Left lung (tissue), 10 donors: Measurements from ENCODE around the gene PRRG2. TPM values are rescaled to one million over a fixed set of nuclear protein-coding genes. Genes with fewer than 3 reads are reported as not detected.

Source experiments
- ATAC-seq: fragments of 200-7000 bp; cut with Tn5 transposase; one replicate; pipeline ENCODE4 v1.9.1; 2020; ENCODE audit warnings: moderate library complexity
- DNase-seq, 4 donors: peaks; one replicate each; pipeline ENCODE4 v3.0.0-alpha.2; 2013 to 2020
- H3K27ac ChIP-seq, 2 donors: fragments of 200-600 bp; sonication (generic) in 1 of 2; one replicate each; pipeline versions ENCODE4 v1.5.0 to v1.8.0; 2020 to 2021
- H3K27me3 ChIP-seq, 2 donors: fragments of 200-600 bp; sonication (generic) in 1 of 2; one replicate each; pipeline versions ENCODE4 v1.5.0 to v1.8.0; 2020 to 2021
- H3K36me3 ChIP-seq, 2 donors: fragments of 200-600 bp; sonication (generic) in 1 of 2; one replicate each; pipeline versions ENCODE4 v1.5.0 to v1.8.0; 2020 to 2021
- H3K4me1 ChIP-seq, 2 donors: fragments of 200-600 bp; one replicate each; pipeline ENCODE4 v1.8.0; 2021
- H3K4me3 ChIP-seq, 2 donors: fragments of 200-600 bp; sonication (generic) in 1 of 2; one replicate each; pipeline versions ENCODE4 v1.5.0 to v1.8.0; 2020 to 2021; ENCODE audit warnings: mild to moderate bottlenecking in 1 of 2
- H3K9me3 ChIP-seq, 2 donors: fragments of 200-600 bp; sonication (generic) in 1 of 2; one replicate each; pipeline versions ENCODE4 v1.5.0 to v1.8.0; 2020 to 2021
- intact Hi-C, 2 donors: fragments of 100-400 bp; cut with DNase I; formaldehyde crosslinking; loops; one replicate each; pipeline versions ENCODE4 v1.11.2 to v1.14.2; 2022
- polyA plus RNA-seq, 6 donors: library from polyadenylated mRNA; unstranded; fragments of 120-200 nt; gene quantifications; one replicate each; pipeline ENCODE4 v1.2.1, GENCODE V29; 2013; ENCODE audit not compliant: insufficient read length in 6 of 6
- total RNA-seq, 2 donors: library from RNA; stranded (reverse); fragmentation: NEBNext Ultra II Directional; extraction: Animal tissue kit (Norgen Biotek cat#: 25700); gene quantifications; one replicate each; pipeline ENCODE4 v1.2.1, GENCODE V29; 2021
- TF ChIP-seq, protein P1 (sequence below), 2 donors: fragments of 200-600 bp; sonication (generic) in 1 of 2; IDR thresholded peaks; one replicate each; pipeline versions ENCODE4 v1.5.0 to v1.8.0; 2021; ENCODE audit warnings: antibody characterized with exemption in 2 of 2
- donor health status: DM: no; HTN: yes; CAD: no.
- donor health status: DM: no; HTN: no; CAD: no.

The PRRG2 gene
- total and polyA plus RNA-seq, 8 donors = 3.8 to 13.6 (median 5.8) TPM

DNA sequence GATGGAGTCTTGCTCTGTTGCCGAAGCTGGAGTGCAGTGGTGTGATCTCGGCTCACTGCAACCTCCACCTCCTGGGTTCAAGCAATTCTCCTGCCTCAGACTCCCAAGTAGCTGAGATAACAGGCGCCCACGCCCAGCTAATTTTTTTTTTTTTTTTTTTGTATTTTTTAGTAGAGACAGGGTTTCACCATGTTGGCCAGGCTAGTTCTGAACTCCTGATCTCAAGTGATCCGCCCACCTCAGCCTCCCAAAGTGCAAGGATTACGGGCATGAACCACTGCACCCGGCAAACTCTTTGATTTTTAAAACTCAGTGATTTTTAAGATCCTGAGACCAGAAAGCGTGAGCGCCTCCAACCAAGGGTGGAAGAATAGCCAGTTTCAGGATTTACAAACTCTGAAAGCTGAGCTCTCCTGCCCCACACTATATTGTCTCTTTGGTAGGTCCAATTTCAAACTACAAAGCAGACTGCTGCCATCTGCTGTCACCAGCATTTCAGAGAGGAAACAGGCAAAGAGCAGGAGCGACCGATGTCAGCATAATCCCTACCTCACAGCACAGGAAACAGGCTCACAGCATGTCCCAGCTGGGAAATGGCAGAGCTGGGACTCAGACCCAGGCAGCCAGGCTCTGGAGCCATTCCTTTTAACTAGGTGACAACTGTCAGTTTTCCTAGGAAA, 10.0 kb upstream of the PRRG2 start:
- H3K4me3 ChIP-seq = no peak overlapping the region
- peaks cover 0 to 23% of the 10 kb centered on the region in 2 donors for H3K36me3 ChIP-seq
- H3K9me3 ChIP-seq = no peaks in the 10 kb centered on the region
- H3K27ac ChIP-seq = no peak overlapping the region
- no peaks in the 10 kb centered on the region for H3K27me3 ChIP-seq
- TF ChIP-seq, protein P1, sequence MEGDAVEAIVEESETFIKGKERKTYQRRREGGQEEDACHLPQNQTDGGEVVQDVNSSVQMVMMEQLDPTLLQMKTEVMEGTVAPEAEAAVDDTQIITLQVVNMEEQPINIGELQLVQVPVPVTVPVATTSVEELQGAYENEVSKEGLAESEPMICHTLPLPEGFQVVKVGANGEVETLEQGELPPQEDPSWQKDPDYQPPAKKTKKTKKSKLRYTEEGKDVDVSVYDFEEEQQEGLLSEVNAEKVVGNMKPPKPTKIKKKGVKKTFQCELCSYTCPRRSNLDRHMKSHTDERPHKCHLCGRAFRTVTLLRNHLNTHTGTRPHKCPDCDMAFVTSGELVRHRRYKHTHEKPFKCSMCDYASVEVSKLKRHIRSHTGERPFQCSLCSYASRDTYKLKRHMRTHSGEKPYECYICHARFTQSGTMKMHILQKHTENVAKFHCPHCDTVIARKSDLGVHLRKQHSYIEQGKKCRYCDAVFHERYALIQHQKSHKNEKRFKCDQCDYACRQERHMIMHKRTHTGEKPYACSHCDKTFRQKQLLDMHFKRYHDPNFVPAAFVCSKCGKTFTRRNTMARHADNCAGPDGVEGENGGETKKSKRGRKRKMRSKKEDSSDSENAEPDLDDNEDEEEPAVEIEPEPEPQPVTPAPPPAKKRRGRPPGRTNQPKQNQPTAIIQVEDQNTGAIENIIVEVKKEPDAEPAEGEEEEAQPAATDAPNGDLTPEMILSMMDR (IDR thresholded peaks at IDR 0.05) = no peak
- DNase-seq = peak in 1 of 4 donors; percentile 41
- ATAC-seq = peak; percentile 35
- intact Hi-C loops = no loop called here
- peaks cover 0 to 35% of the 10 kb centered on the region in 2 donors for H3K4me1 ChIP-seq

DNA sequence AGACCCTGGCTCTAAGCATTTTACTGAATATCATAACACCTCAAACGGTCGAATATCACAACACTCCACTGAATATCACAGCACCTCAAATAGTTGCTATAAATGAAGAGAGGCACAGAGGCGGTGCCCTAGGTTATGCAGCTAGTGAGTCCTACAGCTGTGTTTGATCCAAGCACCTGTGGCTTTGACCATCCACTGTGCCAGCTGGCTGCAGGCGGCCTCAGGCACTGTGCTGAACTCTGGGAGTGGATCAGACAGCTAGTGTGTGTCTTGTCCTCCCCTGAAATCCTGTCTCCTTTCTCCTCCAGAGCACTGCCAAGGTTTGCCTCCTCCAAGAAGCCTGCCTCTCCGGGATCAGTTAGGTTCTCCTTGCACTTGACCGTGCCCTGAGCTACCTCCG, 8.1 kb upstream of the PRRG2 start:
- H3K4me1 ChIP-seq = peaks cover 0 to 38% of the 10 kb centered on the region in 2 donors
- H3K4me3 ChIP-seq = no peak overlapping the region
- peaks cover 0 to 27% of the 10 kb centered on the region in 2 donors for H3K36me3 ChIP-seq
- no peaks in the 10 kb centered on the region for H3K9me3 ChIP-seq
- TF ChIP-seq, protein P1 (IDR thresholded peaks at IDR 0.05) = no peak
- intact Hi-C loops = no loop called here
- ATAC-seq (no peak), DNase-seq (no peak)
- H3K27ac ChIP-seq = no peak overlapping the region
- H3K27me3 ChIP-seq = no peaks in the 10 kb centered on the region

DNA sequence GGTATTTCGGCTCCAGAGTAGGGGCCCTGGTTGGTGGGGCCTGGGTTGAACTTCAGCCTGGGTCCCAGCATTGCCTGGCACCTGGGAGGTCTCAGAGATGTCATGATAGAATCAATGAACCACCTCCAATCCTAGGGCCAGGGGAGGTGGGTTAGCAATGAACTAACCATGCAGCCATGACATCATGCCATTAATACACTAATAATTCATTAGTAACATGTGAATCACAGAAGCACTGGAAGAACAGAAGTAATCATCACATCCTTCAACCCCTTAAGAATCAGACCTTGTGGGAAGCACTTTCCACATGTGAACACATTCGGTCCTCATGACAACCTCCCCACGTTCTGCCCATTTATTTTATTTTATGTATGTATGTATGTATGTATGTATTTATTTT, 7.7 kb upstream of the PRRG2 start:
- intact Hi-C loops = no loop called here
- DNase-seq (no peak), ATAC-seq (no peak)
- peaks cover 0 to 38% of the 10 kb centered on the region in 2 donors for H3K4me1 ChIP-seq
- H3K36me3 ChIP-seq = peaks cover 0 to 27% of the 10 kb centered on the region in 2 donors
- no peaks in the 10 kb centered on the region for H3K27me3 ChIP-seq
- H3K4me3 ChIP-seq = no peak overlapping the region
- H3K27ac ChIP-seq = no peak overlapping the region
- H3K9me3 ChIP-seq = no peaks in the 10 kb centered on the region
- TF ChIP-seq, protein P1 (IDR thresholded peaks at IDR 0.05) = no peak

DNA sequence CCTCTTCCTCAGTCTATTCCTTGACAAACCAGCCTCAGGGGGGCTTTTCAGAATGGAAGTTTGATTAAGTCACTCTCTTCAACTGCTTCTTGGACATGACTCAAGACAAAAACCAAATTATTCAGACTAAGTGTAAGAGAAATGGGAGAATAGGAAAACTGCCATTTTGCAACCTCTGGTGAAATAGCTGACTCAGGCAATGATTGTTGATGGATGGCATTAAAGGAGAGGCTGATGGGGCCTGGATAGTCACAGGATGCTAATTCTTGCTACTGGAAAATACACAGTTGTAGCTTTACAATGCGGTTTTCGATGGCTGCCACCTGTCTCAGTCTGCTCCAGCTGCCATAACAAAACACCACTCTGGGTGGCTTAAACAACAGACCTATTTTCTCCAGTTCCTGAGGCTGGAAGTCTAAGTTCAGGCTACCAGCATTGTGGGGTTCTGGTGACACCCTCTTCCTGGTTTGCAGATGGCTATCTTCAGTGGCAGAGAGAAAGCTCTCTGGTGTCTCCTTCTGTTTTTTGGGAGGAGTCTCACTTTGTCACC, 6.8 kb upstream of the PRRG2 start:
- Histone ChIP-seq H3K9me3 (no peaks in the 10 kb centered on the region), H3K27me3 (no peaks in the 10 kb centered on the region), H3K4me3 (no peak overlapping the region), H3K27ac (no peak overlapping the region), H3K4me1 (peaks cover 3 to 41% of the 10 kb centered on the region in 2 donors), H3K36me3 (peaks cover 0 to 27% of the 10 kb centered on the region in 2 donors)
- TF ChIP-seq, protein P1 (IDR thresholded peaks at IDR 0.05) = no peak
- ATAC-seq = no peak
- no peak for DNase-seq
- intact Hi-C loops = no loop called here

DNA sequence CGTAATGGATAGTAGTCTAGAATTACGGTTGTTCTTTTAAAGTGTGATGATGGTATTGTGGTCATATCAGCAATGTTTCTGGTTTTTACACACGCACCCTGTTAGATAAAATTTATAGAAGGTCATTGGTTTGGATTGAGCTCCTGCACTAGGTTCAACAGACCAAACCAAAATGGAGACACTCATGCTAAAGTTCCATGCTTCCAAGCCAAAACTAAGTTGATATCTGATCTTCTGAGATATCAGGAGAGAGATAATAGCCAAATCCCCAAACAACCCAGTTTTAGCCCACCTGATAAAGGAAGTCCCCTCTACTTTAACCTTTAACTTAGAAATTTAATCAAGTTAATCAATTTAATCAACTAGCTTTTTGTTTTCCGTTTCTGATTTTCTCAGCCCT, 1.9 kb upstream of the PRRG2 start:
- ATAC-seq (no peak), DNase-seq (no peak)
- no peaks in the 10 kb centered on the region for H3K27me3 ChIP-seq
- intact Hi-C loops = no loop called here
- no peak overlapping the region for H3K27ac ChIP-seq
- TF ChIP-seq, protein P1 (IDR thresholded peaks at IDR 0.05) = no peak
- H3K36me3 ChIP-seq = peaks cover 0 to 24% of the 10 kb centered on the region in 2 donors
- peak overlapping the region in 1 of 2 donors; percentile 77 for H3K4me3 ChIP-seq
- H3K9me3 ChIP-seq = no peaks in the 10 kb centered on the region
- peaks cover 8 to 39% of the 10 kb centered on the region in 2 donors for H3K4me1 ChIP-seq
